Measurements from ENCODE around the gene OVCH2. TPM values are rescaled to one million over a fixed set of nuclear protein-coding genes. Genes with fewer than 3 reads are reported as not detected.
A peak's percentile ranks its signal among the peaks of the same experiment; 100 is the strongest.

OVCH2 gene
- total and polyA plus RNA-seq, 4 donors, result not detected

DNA sequence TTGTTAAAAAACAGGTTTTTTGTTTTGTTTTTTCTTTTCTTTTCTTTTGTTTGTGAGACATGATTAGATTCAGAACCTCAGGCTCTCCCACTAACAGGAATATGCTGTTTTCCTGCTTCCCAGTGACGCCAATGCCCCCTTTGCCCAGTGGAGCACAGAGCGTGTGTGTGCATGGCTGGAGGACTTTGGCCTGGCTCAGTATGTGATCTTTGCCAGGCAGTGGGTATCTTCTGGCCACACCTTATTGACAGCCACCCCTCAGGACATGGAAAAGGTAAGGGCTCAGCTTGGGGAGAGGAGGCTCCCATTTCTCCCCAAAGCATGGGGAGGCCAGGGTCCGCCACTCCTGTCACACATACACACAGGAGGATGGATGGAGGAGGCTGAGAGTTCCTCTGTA lies 58.0 kb downstream of the OVCH2 start (continued):
- TF ChIP-seq, protein P1, sequence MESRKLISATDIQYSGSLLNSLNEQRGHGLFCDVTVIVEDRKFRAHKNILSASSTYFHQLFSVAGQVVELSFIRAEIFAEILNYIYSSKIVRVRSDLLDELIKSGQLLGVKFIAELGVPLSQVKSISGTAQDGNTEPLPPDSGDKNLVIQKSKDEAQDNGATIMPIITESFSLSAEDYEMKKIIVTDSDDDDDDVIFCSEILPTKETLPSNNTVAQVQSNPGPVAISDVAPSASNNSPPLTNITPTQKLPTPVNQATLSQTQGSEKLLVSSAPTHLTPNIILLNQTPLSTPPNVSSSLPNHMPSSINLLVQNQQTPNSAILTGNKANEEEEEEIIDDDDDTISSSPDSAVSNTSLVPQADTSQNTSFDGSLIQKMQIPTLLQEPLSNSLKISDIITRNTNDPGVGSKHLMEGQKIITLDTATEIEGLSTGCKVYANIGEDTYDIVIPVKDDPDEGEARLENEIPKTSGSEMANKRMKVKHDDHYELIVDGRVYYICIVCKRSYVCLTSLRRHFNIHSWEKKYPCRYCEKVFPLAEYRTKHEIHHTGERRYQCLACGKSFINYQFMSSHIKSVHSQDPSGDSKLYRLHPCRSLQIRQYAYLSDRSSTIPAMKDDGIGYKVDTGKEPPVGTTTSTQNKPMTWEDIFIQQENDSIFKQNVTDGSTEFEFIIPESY (IDR thresholded peaks at IDR 0.05), result no peak
- TF ChIP-seq, protein P2, sequence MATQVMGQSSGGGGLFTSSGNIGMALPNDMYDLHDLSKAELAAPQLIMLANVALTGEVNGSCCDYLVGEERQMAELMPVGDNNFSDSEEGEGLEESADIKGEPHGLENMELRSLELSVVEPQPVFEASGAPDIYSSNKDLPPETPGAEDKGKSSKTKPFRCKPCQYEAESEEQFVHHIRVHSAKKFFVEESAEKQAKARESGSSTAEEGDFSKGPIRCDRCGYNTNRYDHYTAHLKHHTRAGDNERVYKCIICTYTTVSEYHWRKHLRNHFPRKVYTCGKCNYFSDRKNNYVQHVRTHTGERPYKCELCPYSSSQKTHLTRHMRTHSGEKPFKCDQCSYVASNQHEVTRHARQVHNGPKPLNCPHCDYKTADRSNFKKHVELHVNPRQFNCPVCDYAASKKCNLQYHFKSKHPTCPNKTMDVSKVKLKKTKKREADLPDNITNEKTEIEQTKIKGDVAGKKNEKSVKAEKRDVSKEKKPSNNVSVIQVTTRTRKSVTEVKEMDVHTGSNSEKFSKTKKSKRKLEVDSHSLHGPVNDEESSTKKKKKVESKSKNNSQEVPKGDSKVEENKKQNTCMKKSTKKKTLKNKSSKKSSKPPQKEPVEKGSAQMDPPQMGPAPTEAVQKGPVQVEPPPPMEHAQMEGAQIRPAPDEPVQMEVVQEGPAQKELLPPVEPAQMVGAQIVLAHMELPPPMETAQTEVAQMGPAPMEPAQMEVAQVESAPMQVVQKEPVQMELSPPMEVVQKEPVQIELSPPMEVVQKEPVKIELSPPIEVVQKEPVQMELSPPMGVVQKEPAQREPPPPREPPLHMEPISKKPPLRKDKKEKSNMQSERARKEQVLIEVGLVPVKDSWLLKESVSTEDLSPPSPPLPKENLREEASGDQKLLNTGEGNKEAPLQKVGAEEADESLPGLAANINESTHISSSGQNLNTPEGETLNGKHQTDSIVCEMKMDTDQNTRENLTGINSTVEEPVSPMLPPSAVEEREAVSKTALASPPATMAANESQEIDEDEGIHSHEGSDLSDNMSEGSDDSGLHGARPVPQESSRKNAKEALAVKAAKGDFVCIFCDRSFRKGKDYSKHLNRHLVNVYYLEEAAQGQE (IDR thresholded peaks at IDR 0.05), result peak; percentile 90
- TF ChIP-seq YY1 (IDR thresholded peaks at IDR 0.05), result peak; percentile 82

DNA sequence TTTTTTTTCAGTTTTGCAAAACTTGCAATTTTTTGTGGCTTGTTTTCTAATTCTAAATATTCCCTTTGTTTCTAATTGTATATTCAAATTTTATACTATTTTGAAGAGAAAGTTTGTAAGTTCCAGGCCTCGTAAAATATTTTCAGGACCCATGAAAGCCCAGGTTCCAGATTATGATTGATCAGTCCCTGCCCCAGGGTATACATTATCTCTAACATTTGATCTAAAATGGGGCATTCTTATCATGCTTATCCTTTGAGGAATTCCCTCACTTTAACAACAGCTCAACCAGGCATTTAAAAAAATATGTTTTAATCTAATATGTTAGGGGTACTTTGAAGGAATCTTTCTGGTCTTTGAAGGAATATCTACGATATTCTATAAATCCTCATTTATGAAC lies 59.4 kb downstream of the OVCH2 start:
- Histone ChIP-seq H3K4me3 (ENCODE audit: low read depth in 1 of 3, low read length in 3 of 3) (no peak overlapping the region), H3K9me3 (ENCODE audit: control insufficient read depth in 4 of 4, low read length in 3 of 4) (no peaks in the 10 kb centered on the region), H3K4me1 (ENCODE audit: control insufficient read depth in 4 of 4, insufficient read depth in 4 of 4, low read length in 3 of 4) (peaks cover 0 to 18% (median 9%) of the 10 kb centered on the region in 4 donors), H3K36me3 (ENCODE audit: control insufficient read depth in 4 of 4, insufficient read depth in 3 of 4, low read depth in 1 of 4, low read length in 3 of 4) (peaks cover 12 to 61% (median 51%) of the 10 kb centered on the region in 4 donors), H3K27ac (ENCODE audit: low read depth in 1 of 2, low read length in 2 of 2) (peak overlapping the region; percentile 62 to 81), H3K9ac (ENCODE audit: low read depth in 1 of 2, low read length in 2 of 2) (peak overlapping the region in 1 of 2 donors; percentile 60), H3K27me3 (ENCODE audit: control insufficient read depth in 4 of 4, insufficient read depth in 4 of 4, low read length in 3 of 4) (no peaks in the 10 kb centered on the region)
- TF ChIP-seq GABPA (IDR thresholded peaks at IDR 0.05 in 1 of 2, conservative IDR thresholded peaks at IDR 0.05 in 1 of 2), result no peak
- WGBS, result 92% methylated on average over 2 of the region's 2 CpGs
- no peak for DNase-seq (ENCODE audit: low spot score)

DNA sequence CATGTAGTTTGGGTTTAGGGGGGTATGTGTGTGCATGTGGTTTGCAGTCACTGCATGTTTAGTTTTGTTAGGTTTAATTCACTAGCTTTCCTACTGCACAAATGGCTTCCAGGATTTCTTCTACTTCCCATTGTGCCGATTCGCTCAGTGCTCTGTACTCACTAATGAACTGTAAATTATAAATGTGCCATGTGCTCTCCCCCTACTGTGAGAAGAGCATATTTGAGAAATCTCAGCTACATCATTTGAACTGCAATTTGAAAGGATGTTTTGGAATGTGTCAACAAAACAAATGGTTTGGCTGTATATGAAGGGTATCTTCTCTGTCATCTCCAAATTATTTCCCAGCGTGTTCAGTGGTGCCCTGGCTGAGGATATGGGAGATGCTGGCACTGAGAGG lies 61.1 kb downstream of the OVCH2 start:
- 96% methylated on average over 3 of the region's 3 CpGs for WGBS
- H3K27ac ChIP-seq (ENCODE audit: low read depth in 1 of 2, low read length in 2 of 2), result no peak overlapping the region
- no peaks in the 10 kb centered on the region for H3K27me3 ChIP-seq (ENCODE audit: control insufficient read depth in 4 of 4, insufficient read depth in 4 of 4, low read length in 3 of 4)
- peaks cover 11 to 61% (median 51%) of the 10 kb centered on the region in 4 donors for H3K36me3 ChIP-seq (ENCODE audit: control insufficient read depth in 4 of 4, insufficient read depth in 3 of 4, low read depth in 1 of 4, low read length in 3 of 4)
- TF ChIP-seq SP1 (IDR thresholded peaks at IDR 0.05), result no peak
- DNase-seq (ENCODE audit: low spot score), result no peak
- no peak overlapping the region for H3K9ac ChIP-seq (ENCODE audit: low read depth in 1 of 2, low read length in 2 of 2)
- peaks cover 0 to 18% (median 9%) of the 10 kb centered on the region in 4 donors for H3K4me1 ChIP-seq (ENCODE audit: control insufficient read depth in 4 of 4, insufficient read depth in 4 of 4, low read length in 3 of 4)
- no peaks in the 10 kb centered on the region for H3K9me3 ChIP-seq (ENCODE audit: control insufficient read depth in 4 of 4, low read length in 3 of 4)
- H3K4me3 ChIP-seq (ENCODE audit: low read depth in 1 of 3, low read length in 3 of 3), result no peak overlapping the region

DNA sequence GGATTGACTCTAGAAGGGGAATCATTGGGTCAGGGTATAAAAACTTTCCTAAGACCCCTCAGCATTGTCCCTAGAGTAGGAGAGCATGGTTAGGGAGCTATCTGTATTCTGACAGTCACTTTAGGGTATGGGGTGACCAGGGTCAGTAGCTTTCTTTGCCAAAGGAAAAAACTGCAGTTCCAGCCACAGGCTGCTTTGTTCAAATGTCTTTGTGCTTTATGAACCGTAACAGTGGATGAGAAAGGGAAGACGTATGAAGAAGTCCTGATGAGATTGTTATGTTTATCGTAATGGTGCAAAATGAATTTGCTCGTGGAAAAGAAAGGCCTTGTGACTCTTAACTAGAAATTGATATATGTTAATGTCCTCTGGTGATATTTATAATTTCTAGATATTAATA lies 63.0 kb downstream of the OVCH2 start:
- DNase-seq (ENCODE audit: low spot score), result no peak
- H3K36me3 ChIP-seq (ENCODE audit: control insufficient read depth in 4 of 4, insufficient read depth in 3 of 4, low read depth in 1 of 4, low read length in 3 of 4), result peaks cover 9 to 57% (median 49%) of the 10 kb centered on the region in 4 donors
- H3K27ac ChIP-seq (ENCODE audit: low read depth in 1 of 2, low read length in 2 of 2), result no peak overlapping the region
- H3K27me3 ChIP-seq (ENCODE audit: control insufficient read depth in 4 of 4, insufficient read depth in 4 of 4, low read length in 3 of 4), result no peaks in the 10 kb centered on the region
- no peaks in the 10 kb centered on the region for H3K9me3 ChIP-seq (ENCODE audit: control insufficient read depth in 4 of 4, low read length in 3 of 4)
- H3K4me3 ChIP-seq (ENCODE audit: low read depth in 1 of 3, low read length in 3 of 3), result no peak overlapping the region
- 90% methylated on average over 4 of the region's 4 CpGs for WGBS
- TF ChIP-seq NR2F2 (IDR thresholded peaks at IDR 0.05) (no peak), FOXA2 (IDR thresholded peaks at IDR 0.05) (no peak), HNF4G (IDR thresholded peaks at IDR 0.05) (no peak)
- H3K4me1 ChIP-seq (ENCODE audit: control insufficient read depth in 4 of 4, insufficient read depth in 4 of 4, low read length in 3 of 4), result peaks cover 0 to 11% (median 8%) of the 10 kb centered on the region in 4 donors
- H3K9ac ChIP-seq (ENCODE audit: low read depth in 1 of 2, low read length in 2 of 2), result no peak overlapping the region
